Fibroblast of mammary gland (primary cell): Measurements from ENCODE around the gene KEAP1.
"Not testable (repeated sequence)": the region's sequence is repeated elsewhere in the genome, so short reads cannot be mapped to it uniquely, and the experiment has no call there.

Source experiments
- DNase-seq: peaks from one replicate; pipeline ENCODE4 v3.0.0-alpha.2; 2010; ENCODE audit warnings: low read depth
- H3K4me3 ChIP-seq: 2 replicates; pipeline ENCODE4 v1.5.1; 2011; ENCODE audit warnings: low read depth, mild to moderate bottlenecking, low read length, moderate library complexity; ENCODE audit not compliant: control insufficient read depth
- CTCF ChIP-seq: conservative IDR thresholded peaks from 2 replicates; pipeline ENCODE4 v1.5.1; 2011; ENCODE audit warnings: low read depth, low read length, inconsistent platforms; ENCODE audit not compliant: control insufficient read depth, insufficient read depth

The KEAP1 gene

GRCh38 chr19:10546817-10547216 is 43.7 kb upstream of the KEAP1 start:
- DNase-seq = no peak
- no peak for TF ChIP-seq CTCF
- H3K4me3 ChIP-seq = no peak overlapping the region

- peak overlapping the region; percentile 74 for H3K4me3 ChIP-seq
- no peak for TF ChIP-seq CTCF
- DNase-seq = no peak
Measured at GRCh38 chr19:10544753-10545251, 41.6 kb upstream of the KEAP1 start.

DNA sequence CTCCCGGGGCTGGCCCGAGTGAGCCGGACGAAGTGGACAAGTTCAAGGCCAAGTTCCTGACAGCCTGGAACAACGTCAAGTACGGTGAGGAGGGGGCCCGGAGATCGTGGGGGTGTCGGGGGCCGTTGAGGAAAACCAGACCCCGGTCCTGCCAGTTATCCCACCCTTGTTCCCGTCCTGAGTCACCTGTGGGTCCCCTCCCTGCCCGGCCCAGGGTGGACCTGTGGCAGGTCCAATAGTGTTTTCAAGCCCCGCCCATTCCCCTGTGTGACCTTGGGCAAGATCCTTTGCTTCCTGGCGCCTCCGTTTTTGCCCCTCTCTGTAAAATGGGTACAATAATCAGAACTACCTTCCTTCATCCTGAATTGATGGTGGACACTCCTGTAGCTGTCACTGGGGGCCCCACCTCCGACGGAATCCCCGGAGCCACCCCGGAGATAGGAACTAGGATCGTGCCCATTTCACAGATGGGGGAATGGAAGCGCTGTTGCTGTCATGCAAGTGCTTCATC is 41.1 kb upstream of the KEAP1 start:
- H3K4me3 ChIP-seq = peak overlapping the region; percentile 74
- no peak for TF ChIP-seq CTCF
- no peak for DNase-seq

DNA sequence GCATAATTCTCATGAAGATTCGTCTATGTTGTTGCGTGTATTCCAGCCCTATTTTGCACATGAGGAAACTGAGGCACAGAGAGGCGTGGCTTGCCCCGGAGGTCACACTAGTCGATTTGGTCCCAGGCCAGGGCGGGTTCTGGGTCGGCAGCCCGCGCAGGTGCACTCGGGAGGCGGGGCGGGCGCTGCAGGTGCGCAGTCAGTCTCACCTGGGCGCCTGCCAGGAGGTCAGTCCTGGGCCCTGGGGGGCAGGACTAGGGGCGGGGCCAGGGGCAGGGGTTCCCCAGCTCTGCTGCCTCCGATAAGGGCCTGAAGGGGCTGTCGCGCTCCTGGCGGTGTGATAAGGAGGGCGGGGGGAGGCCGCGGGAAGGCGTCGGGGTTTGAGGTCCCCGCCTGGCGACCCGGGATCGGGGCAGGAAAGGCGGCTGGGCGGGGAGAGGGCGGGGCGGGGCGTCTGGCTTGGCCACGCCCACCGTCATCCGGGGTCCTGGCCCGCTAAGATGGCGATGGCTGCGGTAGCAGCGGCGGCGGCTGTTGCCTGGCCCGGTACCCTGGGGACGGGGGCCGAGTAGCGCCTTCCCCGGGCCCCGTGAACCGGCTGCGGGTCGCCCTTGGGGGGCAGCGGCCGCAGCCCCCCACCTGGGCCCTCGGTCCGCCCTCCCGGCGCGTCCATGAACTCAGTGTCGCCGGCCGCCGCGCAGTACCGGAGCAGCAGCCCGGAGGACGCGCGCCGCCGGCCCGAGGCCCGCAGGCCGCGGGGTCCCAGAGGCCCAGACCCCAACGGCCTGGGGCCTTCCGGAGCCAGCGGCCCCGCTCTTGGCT is 40.5 kb upstream of the KEAP1 start, which contains the start of gene ATG4D:
Gene ATG4D (plus strand): TSS at position 485 of the 822 bp plus-strand sequence. CDS start 187 bp downstream, at position 672.
- TF ChIP-seq CTCF = no peak
- peak; percentile 51 for DNase-seq
- peak within 1 kb of the TSS; percentile 74 for H3K4me3 ChIP-seq

DNA sequence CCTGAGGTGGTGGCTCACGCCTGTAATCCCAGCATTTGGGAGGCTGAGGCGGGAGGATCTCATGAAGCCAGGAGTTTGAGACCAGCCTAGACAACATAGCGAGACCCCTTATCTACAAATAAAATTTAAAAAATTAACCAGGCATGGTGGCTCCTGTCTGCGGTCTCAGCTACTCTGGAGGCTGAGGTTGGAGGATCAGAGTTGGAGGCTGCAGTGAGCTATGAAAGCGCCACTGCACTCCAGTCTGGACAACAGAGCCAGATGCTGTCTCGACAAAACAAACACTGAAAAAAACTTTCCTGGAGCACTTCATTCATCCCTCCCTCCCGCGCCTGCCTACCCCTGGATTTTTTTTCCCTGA is 39.9 kb upstream of the KEAP1 start:
- H3K4me3 ChIP-seq = no peak overlapping the region
- no peak for DNase-seq
- no peak for TF ChIP-seq CTCF

- DNase-seq, H3K4me3 ChIP-seq: not testable (repeated sequence)
Measured at GRCh38 chr19:10539016-10539415, 35.9 kb upstream of the KEAP1 start.

- DNase-seq = no peak
- H3K4me3 ChIP-seq = no peak overlapping the region
- TF ChIP-seq CTCF = no peak
Measured at GRCh38 chr19:10538204-10538983, 35.2 kb upstream of the KEAP1 start.
